Stimulated activated CD4-positive, alpha-beta T cell treated with anti-CD3 and anti-CD28 coated beads, Interleukin-1b, Interleukin-23, amount 100 ng/mL, for 24 hours (primary cell): ENCODE measurements around the gene SIMC1.
"Not testable (repeated sequence)": the region's sequence is repeated elsewhere in the genome, so short reads cannot be mapped to it uniquely, and the experiment has no call there.

Experiments
- DNase-seq, 4 experiments: peaks; one replicate each; pipeline ENCODE4 v3.0.0-alpha.2; 2020; ENCODE audit warnings: low read depth in 4 of 4, low spot score in 1 of 4

Gene SIMC1

DNA sequence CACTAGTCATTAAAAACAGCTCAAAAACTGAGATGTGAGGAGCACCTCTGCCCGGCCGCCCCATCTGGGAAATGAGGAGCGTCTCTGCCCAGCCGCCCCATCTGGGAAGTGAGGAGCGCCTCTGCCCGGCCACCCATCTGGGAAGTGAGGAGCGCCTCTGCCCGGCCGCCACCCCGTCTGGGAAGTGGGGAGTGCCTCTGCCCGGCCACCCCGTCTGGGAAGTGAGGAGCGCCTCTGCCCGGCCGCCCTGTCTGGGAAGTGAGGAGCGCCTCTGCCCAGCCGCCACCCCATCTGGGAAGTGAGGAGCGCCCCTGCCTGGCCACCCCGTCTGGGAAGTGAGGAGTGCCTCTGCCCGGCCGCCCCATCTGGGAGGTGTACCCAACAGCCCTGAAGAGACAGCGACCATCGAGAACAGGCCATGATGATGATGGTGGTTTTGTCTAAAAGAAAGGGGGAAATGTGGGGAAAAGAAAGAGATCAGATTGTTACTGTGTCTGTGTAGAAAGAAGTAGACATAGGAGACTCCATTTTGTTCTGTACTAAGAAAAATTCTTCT is 23.7 kb upstream of the SIMC1 start:
- DNase-seq: not testable (repeated sequence)

DNA sequence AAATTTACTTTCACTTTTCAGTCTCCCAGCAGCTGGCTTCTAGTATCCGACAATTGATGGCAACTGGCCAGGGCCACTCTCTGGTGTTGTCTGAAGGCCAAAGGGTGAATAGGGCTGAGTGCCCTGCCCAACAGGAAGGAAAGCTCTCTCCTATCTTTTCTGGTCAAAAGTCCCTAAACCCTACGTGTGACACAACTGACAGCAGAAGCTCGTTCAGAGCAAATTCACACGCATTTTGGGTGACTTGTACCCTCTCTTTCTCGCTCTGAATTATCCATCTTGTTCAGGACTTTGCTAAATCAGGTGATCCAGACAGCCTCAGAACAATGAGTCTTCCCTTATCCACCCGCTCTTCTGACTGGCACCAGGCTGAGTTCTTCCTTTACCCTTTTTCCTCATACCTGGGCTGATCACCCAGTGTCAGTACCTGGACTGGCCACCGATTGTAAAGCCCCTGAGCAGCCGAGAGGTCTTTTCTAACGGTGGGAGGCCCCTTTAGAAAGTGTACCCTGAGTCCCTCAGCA is 21.8 kb upstream of the SIMC1 start:
- not testable (repeated sequence) for DNase-seq

DNA sequence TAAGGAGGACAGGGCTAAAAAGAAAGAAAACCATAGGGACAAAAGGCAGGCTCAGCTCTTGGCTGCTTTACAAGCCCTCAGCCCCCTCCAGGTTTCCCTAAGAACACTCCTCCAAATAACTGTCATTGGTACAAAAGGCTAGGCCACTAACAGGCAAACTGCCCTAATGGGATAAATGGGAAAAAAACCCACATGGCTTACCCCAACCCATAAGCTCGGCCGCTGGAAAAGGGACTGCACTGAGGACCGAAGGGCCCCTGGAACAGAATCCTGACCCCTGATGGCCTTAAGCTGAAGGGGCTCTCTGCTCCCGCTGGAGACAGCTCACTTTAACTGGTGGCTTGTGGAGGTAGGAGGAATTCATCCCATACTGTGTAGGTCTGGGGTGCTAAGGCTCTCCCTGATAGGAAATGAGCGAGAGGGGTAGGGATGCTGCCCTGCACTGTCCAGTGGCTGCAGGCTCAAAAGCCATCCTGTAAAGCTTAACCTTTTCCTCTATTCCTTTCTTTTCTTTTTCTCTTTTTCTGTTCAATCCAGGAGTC is 21.0 kb upstream of the SIMC1 start:
- DNase-seq: not testable (repeated sequence)

DNA sequence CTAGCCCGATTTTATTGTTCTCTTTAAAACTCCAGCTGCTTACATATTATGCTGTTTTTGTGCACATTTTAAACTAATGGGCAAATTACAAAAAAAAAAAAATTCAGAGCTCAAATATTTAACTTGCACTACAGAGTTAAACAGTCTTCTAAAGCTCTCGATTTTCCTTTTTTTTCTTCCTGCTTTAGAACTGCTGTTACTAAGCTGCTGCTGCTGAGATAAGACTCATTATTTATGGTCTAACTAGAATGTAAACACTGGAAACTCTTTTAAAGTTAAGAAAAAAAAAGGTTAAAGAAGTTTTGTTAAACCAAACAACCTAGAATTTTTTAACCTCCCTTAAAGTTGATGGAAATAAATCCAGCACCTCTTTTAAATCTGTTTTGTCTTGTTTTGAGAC is 20.5 kb upstream of the SIMC1 start:
- not testable (repeated sequence) for DNase-seq

DNA sequence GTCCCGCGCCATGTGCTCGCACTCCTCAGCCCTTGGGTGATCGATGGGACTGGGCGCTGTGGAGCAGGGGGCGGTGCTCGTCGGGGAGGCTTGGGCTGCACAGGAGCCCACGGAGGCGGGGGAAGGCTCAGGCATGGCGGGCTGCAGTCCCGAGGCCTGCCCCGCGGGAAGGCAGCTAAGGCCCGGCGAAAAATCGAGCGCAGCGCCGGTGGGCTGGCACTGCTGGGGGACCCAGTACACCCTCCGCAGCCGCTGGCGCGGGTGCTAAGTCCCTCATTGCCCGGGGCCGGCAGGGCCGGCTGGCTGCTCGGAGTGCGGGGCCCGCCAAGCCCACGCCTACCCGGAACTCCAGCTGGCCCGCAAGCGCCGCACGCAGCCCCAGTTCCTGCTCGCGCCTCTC is 16.2 kb upstream of the SIMC1 start:
- DNase-seq: not testable (repeated sequence)

DNA sequence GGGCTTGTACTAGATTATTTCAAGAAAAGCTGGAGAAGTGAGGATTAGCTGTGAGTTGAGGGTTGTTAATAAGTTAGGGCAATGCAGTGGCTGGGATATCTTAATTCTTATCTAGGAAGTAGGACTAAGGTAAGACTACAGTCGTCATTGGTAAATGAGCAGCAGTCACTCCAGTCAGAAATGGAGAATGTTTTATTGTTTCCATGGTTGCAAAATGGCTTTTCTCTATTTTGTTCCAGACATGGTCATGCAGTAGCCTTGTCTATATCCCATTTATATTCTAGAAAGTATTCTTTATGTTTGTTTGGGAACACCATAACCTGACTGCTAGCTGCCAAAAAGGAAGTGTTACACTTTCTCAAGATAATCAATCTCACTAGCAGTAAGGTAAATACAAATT is 9.9 kb upstream of the SIMC1 start:
- DNase-seq: not testable (repeated sequence)

DNA sequence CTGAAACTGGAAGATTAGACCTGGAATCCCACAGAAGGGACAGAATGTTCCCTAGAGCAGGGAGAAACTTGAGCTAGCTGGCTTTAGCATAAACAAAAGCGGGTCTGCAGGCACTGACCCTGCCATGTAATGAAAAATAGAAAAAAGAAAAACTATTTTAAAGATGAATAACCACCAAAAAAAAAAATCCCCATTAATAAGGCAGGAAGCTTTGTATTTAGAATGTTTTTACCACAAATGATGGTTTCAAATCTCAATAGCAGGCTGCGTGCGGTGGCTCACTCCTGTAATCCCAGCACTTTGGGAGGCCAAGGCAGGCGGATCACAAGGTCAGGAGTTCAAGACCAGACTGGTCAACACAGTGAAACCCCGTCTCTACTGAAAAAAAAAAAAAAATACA is 5.0 kb upstream of the SIMC1 start:
- not testable (repeated sequence) for DNase-seq

DNA sequence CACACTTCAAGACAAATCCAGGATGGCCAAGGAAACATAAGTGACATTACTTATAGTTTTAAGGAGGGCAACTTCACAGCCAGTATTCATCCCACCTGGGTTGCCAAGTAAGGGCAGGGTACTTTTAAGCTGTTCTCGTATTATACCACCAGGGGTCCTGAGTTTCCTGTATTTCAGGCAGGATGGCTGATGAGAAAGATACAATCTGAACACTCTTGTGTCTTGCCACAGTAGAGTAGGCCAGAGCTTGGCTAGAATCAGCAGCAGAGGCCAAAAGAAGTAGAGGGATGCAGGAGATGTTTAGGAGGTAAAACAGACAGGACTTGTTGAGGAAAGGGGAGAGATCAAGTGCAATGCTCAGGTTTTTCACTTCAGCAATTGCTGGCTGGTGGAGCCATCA is 3.1 kb upstream of the SIMC1 start:
- DNase-seq: not testable (repeated sequence)

DNA sequence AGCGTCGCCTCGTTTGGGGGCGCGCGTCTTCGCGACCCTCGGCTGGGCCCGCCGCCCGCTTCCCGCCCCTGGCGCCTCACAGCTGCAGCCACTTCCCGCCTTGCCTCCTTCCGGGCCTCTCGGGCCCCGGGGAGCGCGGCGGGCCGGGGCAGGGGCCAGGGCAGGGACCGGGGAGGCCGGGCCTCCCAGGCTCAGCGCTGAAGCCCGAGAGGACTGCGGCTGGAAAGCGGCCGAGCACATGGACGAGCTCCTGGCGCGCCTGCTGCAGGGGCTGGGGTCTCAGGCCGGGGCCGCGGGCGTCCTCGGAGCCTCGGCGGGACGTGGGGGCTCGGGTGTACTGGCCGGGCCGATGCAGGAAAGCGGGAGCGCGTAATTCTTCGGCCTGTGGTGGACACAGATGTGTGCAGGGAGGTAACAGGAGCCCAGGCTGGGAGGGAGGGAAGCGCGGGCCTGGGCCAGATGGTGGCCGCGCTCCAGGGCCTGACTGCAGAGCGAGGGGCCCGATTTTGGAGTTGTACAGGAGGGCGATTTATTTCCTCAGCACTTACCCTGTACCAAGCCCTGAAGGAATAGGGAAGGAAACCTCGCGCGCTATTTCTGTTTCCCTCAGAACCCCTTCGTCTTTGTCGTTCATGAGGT is 540 bp downstream of the SIMC1 start:
- DNase-seq: not testable (repeated sequence)

DNA sequence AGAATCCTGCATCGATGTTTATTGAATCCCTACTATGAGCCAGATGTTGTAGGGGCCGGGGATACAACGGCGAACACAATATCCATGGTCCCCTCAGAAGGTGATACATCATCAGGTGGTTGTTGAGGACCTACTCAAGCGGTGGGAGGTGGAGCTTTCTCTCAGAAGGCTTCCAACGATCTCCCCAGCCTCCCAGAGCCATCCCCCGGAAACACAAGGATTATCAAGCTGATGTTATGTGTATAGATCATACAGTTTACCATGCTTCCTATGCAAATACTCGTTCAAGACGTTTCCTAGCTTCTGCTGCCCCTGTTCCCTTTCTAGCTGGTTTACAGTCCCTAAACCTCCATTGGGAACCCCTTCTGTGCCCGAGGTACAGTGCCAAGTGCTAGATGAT is 1.1 kb downstream of the SIMC1 start:
- DNase-seq: not testable (repeated sequence)

DNA sequence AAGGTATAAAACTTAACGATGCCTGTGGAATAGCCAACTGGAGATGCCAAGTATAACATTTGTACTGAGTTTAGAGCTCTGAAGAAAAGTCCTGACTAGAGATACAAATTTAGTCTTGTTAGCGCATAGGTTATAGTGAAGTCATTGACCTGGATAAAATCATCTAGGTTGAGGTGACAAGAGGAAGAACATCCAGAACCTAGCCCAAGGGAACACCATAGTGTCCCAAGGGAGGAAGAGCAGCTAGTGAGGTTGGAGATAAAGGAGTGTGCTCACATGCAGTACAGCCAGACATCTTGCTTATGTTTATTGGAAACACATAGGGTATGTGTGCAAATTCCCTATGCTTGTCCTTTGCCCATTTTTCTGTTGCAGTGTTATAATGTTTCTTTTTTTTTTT is 6.1 kb downstream of the SIMC1 start:
- not testable (repeated sequence) for DNase-seq

DNA sequence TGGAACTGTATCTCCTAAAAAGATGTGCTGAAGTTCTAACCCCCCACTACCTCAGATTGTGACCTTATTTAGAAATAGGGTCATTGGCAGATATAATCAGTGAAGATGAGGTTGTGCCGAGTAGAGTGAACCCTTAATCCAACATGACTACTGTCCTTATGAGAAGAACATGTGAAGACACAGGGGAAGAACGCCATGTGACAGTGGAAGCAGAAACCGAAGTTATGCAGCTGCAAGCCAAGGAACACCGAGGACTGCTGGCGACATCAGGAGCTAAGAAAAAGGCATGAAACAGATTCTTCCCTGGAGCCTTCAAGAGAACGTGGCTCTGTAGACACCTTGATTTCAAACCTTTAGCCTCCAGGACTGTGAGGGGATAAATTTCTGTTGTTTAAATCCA is 6.8 kb downstream of the SIMC1 start:
- DNase-seq: not testable (repeated sequence)

DNA sequence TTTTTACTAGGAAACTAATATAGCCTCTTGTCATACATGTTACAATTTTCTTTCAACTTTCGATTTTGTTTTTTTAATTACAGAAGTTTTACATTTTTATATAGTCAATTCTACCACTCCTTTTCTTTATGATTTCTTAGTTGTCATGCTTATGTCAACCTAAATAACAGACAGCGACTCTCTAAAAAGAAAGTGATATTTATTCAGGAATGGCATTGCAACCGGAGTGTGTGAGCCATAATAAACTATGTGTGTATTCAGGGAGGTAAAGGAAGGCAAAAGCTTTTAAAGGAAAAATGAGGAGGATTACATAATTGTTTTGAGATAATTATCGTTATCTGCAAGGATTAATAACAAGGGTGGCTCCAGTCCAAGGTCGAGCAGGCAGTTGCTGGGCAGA is 7.3 kb downstream of the SIMC1 start:
- DNase-seq: not testable (repeated sequence)

DNA sequence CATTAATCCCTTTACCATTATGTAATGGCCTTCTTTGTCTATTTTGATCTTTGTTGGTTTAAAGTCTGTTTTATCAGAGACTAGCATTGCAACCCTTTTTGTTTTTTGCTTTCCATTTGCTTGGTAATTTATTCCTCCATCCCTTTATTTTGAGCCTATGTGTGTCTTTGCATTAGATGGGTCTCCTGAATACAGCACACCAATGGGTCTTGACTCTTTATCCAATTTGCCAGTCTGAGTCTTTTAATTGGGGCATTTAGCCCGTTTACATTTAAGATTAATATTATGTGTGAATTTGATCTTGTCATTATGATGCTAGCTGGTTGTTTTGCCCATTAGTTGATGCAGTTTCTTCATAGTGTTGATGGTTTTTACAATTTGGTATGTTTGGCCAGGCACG is 12.5 kb downstream of the SIMC1 start:
- not testable (repeated sequence) for DNase-seq

DNA sequence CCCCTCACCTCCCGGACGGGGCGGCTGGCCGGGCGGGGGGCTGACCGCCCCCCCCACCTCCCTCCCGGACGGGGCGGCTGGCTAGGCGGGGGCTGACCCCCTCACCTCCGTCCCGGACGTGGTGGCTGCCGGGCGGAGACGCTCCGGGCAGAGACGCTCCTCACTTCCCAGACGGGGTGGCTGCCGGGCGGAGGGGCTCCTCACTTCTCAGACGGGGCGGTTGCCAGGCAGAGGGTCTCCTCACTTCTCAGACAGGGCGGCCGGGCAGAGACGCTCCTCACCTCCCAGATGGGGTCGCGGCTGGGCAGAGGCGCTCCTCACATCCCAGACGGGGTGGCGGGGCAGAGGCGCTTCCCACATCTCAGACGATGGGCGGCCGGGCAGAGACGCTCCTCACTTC is 13.9 kb downstream of the SIMC1 start:
- not testable (repeated sequence) for DNase-seq

DNA sequence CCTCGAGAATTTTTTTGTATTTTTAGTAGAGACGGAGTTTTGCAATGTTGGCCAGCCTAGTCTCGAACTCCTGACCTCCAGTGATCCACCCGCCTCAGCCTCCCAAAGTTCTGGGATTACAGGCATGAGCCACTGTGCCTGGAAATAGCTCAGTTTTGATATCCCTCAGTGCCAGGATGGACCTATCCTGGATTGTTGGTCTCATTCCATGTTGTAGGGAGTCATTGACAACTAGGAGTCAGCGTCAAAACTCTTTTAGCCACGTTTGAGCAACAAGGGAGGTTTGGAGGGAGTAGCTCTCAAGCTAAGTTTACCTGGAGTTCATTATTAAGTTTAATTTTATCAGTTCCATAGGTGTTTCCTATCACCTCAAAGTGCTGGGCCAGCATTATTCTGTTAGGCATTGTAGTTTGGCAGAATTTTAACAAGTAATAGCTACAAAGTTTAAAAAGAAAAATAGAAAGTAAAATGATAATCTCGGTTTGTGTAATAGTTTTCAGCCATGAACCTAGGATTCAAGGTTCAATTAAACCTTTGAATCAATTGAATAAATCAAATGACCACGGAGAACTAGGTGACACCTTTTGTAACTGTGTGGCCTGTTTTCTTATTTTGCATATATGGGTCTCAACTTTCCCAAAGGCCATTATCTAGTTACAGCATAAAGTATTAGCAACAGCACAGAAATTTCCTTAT is 15.3 kb downstream of the SIMC1 start:
- not testable (repeated sequence) for DNase-seq

DNA sequence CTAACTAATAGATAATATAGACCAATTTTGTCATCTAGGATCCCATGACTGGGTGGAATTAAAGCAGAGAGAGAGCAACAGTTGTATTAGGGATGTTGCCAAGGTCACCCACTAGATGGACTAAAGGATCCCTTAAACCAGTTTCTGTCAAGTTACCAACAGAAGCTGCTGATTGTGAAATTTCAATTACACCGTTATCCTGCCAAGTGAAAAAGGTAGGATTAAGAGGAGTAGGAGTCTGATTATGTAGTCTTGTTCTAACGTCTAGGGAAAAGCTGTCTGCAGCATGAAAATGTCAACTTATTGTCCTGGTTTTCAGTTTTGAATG is 15.8 kb downstream of the SIMC1 start:
- DNase-seq: not testable (repeated sequence)

DNA sequence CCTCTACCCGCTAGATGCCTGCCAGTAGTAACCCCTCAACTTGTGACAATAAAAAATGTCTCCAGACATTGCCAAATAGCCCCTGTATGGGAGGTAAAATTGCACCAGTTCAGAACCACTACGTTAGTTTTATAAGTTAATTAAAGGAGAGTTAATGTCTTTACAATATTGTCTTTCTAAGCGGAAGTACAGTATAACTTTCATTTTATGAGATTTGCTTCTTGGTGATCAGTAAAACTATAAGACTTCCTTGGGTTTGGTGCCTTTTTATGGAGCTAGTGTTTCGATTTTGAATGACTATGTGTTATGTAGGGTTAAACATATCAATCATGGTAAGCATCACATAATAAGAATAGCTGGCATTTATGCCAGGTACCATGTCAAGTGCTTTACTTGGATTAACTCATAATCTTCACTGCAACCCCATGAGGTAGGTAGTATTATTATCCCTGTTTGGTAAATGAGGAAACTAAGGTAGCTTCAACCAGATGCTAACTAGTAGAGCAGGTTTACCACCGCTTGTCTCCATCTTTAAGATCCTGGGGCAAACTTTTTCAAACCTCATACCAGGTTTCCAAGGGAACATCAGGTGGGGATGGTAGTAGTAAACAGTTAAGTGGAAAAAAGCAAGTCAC is 19.8 kb downstream of the SIMC1 start:
- not testable (repeated sequence) for DNase-seq

DNA sequence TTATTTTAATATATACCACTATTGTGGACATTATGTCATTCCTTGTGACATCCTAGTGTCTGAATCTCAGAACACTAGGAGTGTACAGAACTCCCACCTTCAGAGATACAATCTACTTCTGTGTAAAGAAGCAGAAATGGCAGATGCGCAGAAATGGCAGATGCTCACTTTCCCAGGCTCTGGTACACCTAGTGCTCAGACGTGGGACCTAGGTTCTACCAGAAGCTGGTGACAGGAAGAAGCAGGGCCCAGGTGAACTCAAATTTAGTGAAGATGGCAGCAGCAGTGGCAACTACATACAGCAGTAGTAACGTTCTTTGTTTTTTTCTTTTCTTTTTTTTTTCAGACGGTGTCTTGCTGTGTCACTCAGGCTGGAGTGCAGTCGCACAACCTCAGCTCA is 22.5 kb downstream of the SIMC1 start:
- not testable (repeated sequence) for DNase-seq

DNA sequence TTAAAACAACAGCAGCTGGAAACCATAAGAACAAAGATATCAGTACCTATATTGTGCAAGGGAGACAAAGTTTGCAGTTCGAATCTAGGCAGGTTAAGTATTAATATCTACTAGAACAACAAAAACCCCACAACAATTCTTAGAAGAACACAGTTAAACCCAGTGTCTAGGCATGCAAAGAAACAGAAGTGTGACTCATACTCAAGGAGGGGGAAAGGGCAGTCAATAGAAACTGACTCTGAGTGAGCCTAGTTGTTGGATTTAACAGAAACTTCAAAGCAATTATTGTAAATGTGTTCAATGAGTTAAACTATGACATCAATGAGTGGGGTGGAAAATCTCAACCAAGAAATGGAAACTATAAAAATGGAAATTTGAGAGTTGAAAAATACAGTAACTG is 28.2 kb downstream of the SIMC1 start:
- not testable (repeated sequence) for DNase-seq

DNA sequence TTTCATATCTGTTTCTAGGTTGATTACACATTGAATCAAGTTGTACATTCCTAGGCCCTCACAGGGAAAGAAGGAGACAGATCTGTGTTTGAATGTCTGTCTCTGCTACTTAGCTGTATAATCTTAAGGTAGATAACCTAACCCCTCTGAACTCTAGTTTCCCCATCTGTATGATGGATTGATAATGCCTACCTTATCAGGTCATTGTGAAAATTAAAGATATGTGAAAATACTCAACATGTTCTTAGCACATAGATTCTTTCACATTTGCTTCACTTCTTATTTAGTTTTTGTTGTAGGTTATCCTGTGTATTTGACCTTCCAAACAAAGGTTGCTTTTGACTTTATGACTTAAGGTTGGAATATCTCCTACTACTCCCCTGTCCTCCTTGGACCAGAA is 50.8 kb downstream of the SIMC1 start:
- not testable (repeated sequence) for DNase-seq
